Raji (cell line): ENCODE measurements around the gene ARID2.

Source experiments
- POLR2A ChIP-seq: IDR thresholded peaks from 2 replicates; pipeline ENCODE4 v1.6.1; 2011; ENCODE audit warnings: low read depth, low read length, control low read depth; ENCODE audit not compliant: insufficient read depth

The ARID2 gene

GRCh38 chr12:45775964-45776363 is 46.5 kb downstream of the ARID2 start:
- no peak for TF ChIP-seq POLR2A

- TF ChIP-seq POLR2A: no peak
Observed at GRCh38 chr12:45779936-45780335, 50.4 kb downstream of the ARID2 start.

GRCh38 chr12:45781080-45781479 is 51.6 kb downstream of the ARID2 start:
- TF ChIP-seq POLR2A: no peak

- TF ChIP-seq POLR2A: no peak
Observed at GRCh38 chr12:45785315-45785714, 55.8 kb downstream of the ARID2 start.

GRCh38 chr12:45789025-45789424 is 59.5 kb downstream of the ARID2 start:
- TF ChIP-seq POLR2A: no peak

- no peak for TF ChIP-seq POLR2A
Observed at GRCh38 chr12:45794422-45794821, 64.9 kb downstream of the ARID2 start.

GRCh38 chr12:45801625-45802024 is 72.1 kb downstream of the ARID2 start:
- no peak for TF ChIP-seq POLR2A

- TF ChIP-seq POLR2A: no peak
Observed at GRCh38 chr12:45803111-45803510, 73.6 kb downstream of the ARID2 start.

- TF ChIP-seq POLR2A: no peak
Observed at GRCh38 chr12:45816652-45817051, 87.1 kb downstream of the ARID2 start.

- no peak for TF ChIP-seq POLR2A
Observed at GRCh38 chr12:45827974-45828373, 98.5 kb downstream of the ARID2 start.

GRCh38 chr12:45828402-45828801 is 98.9 kb downstream of the ARID2 start:
- TF ChIP-seq POLR2A: no peak

GRCh38 chr12:45831590-45831989 is 102.1 kb downstream of the ARID2 start:
- TF ChIP-seq POLR2A: no peak

- TF ChIP-seq POLR2A: no peak
Observed at GRCh38 chr12:45833401-45833800, 103.9 kb downstream of the ARID2 start.

GRCh38 chr12:45834809-45835208 is 105.3 kb downstream of the ARID2 start:
- TF ChIP-seq POLR2A: no peak

GRCh38 chr12:45839917-45840316 is 110.4 kb downstream of the ARID2 start:
- no peak for TF ChIP-seq POLR2A

- no peak for TF ChIP-seq POLR2A
Observed at GRCh38 chr12:45849289-45849688, 119.8 kb downstream of the ARID2 start.

- no peak for TF ChIP-seq POLR2A
Observed at GRCh38 chr12:45850302-45850701, 120.8 kb downstream of the ARID2 start.

GRCh38 chr12:45852508-45852907 is 123.0 kb downstream of the ARID2 start:
- no peak for TF ChIP-seq POLR2A

- no peak for TF ChIP-seq POLR2A
Observed at GRCh38 chr12:45853550-45853949, 124.0 kb downstream of the ARID2 start.

GRCh38 chr12:45863332-45863731 is 133.8 kb downstream of the ARID2 start:
- no peak for TF ChIP-seq POLR2A
